Upper lobe of left lung (tissue), 6 donors: ENCODE measurements around the gene ITIH5. TPM values are rescaled to one million over a fixed set of nuclear protein-coding genes. Genes with fewer than 3 reads are reported as not detected.

Experiments used
- ATAC-seq, 2 donors: fragments of 200-7000 bp; cut with Tn5 transposase; one replicate each; pipeline ENCODE4 v1.9.1; 2022; ENCODE audit warnings: mild to moderate bottlenecking in 2 of 2, moderate library complexity in 2 of 2; ENCODE audit not compliant: low FRiP score in 2 of 2
- DNase-seq, 2 donors: peaks; one replicate each; pipeline ENCODE4 v3.0.0-alpha.2; 2019 to 2020
- H3K27ac ChIP-seq, 4 donors: fragments of 200-600 bp; sonication (generic); one replicate each; pipeline ENCODE4 v1.5.1; 2016 to 2019
- H3K27me3 ChIP-seq, 4 donors: fragments of 200-600 bp; sonication (generic); one replicate each; pipeline ENCODE4 v1.5.1; 2017 to 2019
- H3K36me3 ChIP-seq, 4 donors: fragments of 200-600 bp; sonication (generic); one replicate each; pipeline ENCODE4 v1.5.1; 2016 to 2019
- H3K4me1 ChIP-seq, 4 donors: fragments of 200-600 bp; sonication (generic); one replicate each; pipeline ENCODE4 v1.5.1; 2018 to 2019
- H3K4me3 ChIP-seq, 4 donors: fragments of 200-600 bp; sonication (generic); one replicate each; pipeline ENCODE4 v1.5.1; 2017 to 2019; ENCODE audit warnings: mild to moderate bottlenecking in 2 of 4, moderate library complexity in 1 of 4
- H3K9me3 ChIP-seq, 4 donors: fragments of 200-600 bp; sonication (generic); one replicate each; pipeline ENCODE4 v1.5.1; 2018 to 2019
- EP300 ChIP-seq, 4 donors: sonication (generic); formaldehyde crosslinking; IDR thresholded peaks; one replicate each; pipeline ENCODE4 v1.5.1; 2017; ENCODE audit warnings: antibody characterized with exemption in 4 of 4, control low read depth in 2 of 4
- POLR2A ChIP-seq, 4 donors: fragments of 450-650 bp; IDR thresholded peaks; one replicate each; pipeline ENCODE4 v1.5.1; 2016 to 2017; ENCODE audit warnings: antibody characterized with exemption in 4 of 4, mild to moderate bottlenecking in 2 of 4
- POLR2AphosphoS5 ChIP-seq, 2 donors: sonication (generic); formaldehyde crosslinking; IDR thresholded peaks; one replicate each; pipeline ENCODE4 v1.5.1; 2017; ENCODE audit warnings: antibody characterized with exemption in 2 of 2
- WGBS, 2 donors: methylation state at CpG; one replicate each; pipeline ENCODE4 v1.1.5; 2017 to 2018; 5-methylcytosine and 5-hydroxymethylcytosine counted together
- total RNA-seq, 6 donors: library from RNA; depleted of rRNA in 4 of 6; stranded (reverse); fragments of >200 nt in 4 of 6; gene quantifications; one replicate each; pipeline versions ENCODE4 v1.1.0 to v1.2.1, GENCODE V29; 2016 to 2021
- TF ChIP-seq, protein P1 (sequence below), 6 experiments: fragments of 450-650 bp in 4 of 6; fragments of 200-600 bp in 2 of 6; sonication (generic) in 2 of 6; IDR thresholded peaks; one replicate each; pipeline ENCODE4 v1.5.1; 2016 to 2019; ENCODE audit warnings: antibody characterized with exemption in 6 of 6
- donor health status: DM: no; HTN: no; CAD: no; lungs with moderate emphysema.
- donor health status: DM: no; HTN: yes; CAD: no; lungs with severe emphysema.

The ITIH5 gene
- total RNA-seq, 6 donors from 2014 or later, result 9.7 to 21.0 (median 11.6) TPM

DNA sequence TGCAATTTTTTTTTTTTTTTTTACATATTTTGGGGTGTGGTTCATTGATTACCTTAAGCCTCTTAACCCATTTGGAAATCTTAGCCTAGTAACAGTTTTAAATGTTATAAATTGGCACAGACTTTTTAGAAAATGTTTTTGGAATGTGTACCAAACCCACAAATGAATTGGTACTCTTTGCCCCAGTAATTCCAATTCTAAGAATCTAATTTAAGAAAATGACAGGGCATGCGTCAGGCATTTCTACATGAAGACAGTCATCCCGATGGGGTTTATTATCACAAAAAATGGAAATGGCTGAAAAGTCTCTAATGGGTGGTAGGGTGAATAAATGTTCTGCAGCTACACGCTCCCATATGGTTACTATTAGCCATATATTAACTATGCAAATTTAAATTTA, 54.9 kb downstream of the ITIH5 start:
- 91 to 99% methylated on average over 3 of the region's 3 CpGs for WGBS, 2 donors
- DNase-seq (no peak), ATAC-seq (no peak)
- Histone ChIP-seq H3K4me3 (no peak overlapping the region), H3K27me3 (no peaks in the 10 kb centered on the region), H3K36me3 (no peaks in the 10 kb centered on the region), H3K4me1 (no peaks in the 10 kb centered on the region), H3K9me3 (no peaks in the 10 kb centered on the region), H3K27ac (no peak overlapping the region)
- TF ChIP-seq EP300 (IDR thresholded peaks at IDR 0.05), result no peak
- TF ChIP-seq POLR2AphosphoS5 (IDR thresholded peaks at IDR 0.05), result no peak
- TF ChIP-seq, protein P1, sequence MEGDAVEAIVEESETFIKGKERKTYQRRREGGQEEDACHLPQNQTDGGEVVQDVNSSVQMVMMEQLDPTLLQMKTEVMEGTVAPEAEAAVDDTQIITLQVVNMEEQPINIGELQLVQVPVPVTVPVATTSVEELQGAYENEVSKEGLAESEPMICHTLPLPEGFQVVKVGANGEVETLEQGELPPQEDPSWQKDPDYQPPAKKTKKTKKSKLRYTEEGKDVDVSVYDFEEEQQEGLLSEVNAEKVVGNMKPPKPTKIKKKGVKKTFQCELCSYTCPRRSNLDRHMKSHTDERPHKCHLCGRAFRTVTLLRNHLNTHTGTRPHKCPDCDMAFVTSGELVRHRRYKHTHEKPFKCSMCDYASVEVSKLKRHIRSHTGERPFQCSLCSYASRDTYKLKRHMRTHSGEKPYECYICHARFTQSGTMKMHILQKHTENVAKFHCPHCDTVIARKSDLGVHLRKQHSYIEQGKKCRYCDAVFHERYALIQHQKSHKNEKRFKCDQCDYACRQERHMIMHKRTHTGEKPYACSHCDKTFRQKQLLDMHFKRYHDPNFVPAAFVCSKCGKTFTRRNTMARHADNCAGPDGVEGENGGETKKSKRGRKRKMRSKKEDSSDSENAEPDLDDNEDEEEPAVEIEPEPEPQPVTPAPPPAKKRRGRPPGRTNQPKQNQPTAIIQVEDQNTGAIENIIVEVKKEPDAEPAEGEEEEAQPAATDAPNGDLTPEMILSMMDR (IDR thresholded peaks at IDR 0.05), result no peak
- no peak for TF ChIP-seq POLR2A (IDR thresholded peaks at IDR 0.05)

DNA sequence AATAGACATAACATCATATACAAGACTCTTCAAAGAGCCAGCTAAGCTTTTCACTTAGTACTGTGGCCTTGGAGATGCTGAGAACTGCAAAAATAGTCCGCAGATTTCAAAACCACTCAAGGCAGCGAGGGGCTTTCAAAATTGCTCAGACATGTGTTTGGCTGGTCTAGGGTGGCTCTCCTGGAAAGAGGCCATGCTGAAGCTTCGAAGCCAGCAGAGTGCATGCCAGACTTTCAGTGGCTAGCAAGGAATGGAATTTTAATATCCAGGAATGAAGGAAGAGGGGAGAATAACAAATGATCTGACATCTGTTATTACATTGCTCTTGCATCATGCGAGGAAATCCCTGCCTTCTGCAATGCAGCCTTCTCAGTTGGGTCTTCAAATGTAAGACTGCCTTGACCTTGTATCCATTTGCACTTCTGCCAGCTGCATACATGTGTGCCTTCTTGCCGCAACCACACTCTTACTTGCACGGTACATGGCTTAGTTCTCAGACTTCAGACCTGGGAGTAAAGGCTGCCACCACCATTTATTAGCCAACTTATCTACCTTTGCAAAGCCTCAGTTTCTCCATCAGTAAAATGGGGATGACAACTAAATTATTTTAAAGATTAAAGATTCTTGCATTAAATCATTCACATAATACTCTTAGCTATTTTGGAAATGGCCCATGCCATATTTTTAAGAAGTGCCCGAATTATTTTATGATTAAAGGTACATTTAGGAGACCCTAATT, 55.9 kb downstream of the ITIH5 start:
- H3K27me3 ChIP-seq, result no peaks in the 10 kb centered on the region
- H3K27ac ChIP-seq, result no peak overlapping the region
- no peak overlapping the region for H3K4me3 ChIP-seq
- peak in 1 of 2 donors; percentile 60 for TF ChIP-seq POLR2AphosphoS5 (IDR thresholded peaks at IDR 0.05)
- TF ChIP-seq, protein P1 (IDR thresholded peaks at IDR 0.05), result no peak
- TF ChIP-seq POLR2A (IDR thresholded peaks at IDR 0.05), result no peak
- TF ChIP-seq EP300 (IDR thresholded peaks at IDR 0.05), result peak in 1 of 4 donors; percentile 6
- no peaks in the 10 kb centered on the region for H3K4me1 ChIP-seq
- no peaks in the 10 kb centered on the region for H3K36me3 ChIP-seq
- 68 to 75% methylated on average over 7 of the region's 7 CpGs for WGBS, 2 donors
- ATAC-seq (peak; percentile 45 to 83), DNase-seq (no peak)
- H3K9me3 ChIP-seq, result no peaks in the 10 kb centered on the region

DNA sequence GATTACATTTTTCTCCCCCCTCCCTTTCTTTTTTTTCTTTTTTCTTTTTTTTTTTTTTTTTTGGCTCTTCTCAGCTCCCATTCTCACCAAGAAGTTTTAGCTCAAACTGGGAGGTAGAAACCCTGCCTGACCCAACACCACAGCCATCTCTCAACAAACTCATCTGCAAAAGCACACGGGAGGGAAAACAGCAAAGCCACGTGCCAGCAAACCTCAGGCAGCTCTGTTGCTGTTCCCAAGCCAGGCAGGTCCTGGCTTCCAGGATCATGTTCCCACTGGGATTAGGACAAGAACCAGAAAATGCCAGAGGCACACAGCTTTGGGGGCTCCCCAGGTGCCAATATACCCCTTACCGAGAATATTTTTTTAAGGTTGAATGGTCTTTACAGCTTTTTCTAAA, 56.7 kb downstream of the ITIH5 start:
- no peak overlapping the region for H3K4me3 ChIP-seq
- no peaks in the 10 kb centered on the region for H3K9me3 ChIP-seq
- 48 to 71% methylated on average over 3 of the region's 3 CpGs for whole genome bisulfite sequencing, 2 donors
- ATAC-seq (no peak), DNase-seq (no peak)
- H3K27ac ChIP-seq, result no peak overlapping the region
- TF ChIP-seq EP300 (IDR thresholded peaks at IDR 0.05) (no peak), POLR2A (IDR thresholded peaks at IDR 0.05) (no peak), POLR2AphosphoS5 (IDR thresholded peaks at IDR 0.05) (no peak)
- TF ChIP-seq, protein P1 (IDR thresholded peaks at IDR 0.05), result no peak
- H3K4me1 ChIP-seq, result peaks cover 0 to 3% (median 0%) of the 10 kb centered on the region in 4 donors
- no peaks in the 10 kb centered on the region for H3K27me3 ChIP-seq
- no peaks in the 10 kb centered on the region for H3K36me3 ChIP-seq

DNA sequence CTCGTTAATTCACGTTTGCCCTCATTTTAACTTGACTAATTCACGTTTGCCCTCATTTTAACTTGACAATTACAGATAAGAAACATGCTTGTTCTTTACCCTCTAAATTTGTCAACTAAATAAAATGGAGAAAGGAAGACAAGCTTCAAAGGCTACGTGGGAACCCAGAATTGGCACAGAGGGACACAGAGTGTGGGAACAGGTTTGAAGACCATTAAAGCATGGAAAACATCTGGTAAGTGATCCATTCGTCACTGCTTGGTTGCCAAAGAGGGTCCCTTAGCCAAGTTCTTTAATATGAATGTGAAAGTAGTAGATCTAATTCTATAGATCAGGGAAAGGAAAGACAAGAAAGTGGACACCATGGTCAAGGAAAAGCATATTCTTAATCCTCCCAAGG, 57.2 kb downstream of the ITIH5 start:
- no peaks in the 10 kb centered on the region for H3K36me3 ChIP-seq
- H3K9me3 ChIP-seq, result no peaks in the 10 kb centered on the region
- TF ChIP-seq, protein P1 (IDR thresholded peaks at IDR 0.05), result no peak
- TF ChIP-seq EP300 (IDR thresholded peaks at IDR 0.05) (no peak), POLR2A (IDR thresholded peaks at IDR 0.05) (no peak), POLR2AphosphoS5 (IDR thresholded peaks at IDR 0.05) (no peak)
- H3K4me3 ChIP-seq, result no peak overlapping the region
- no peak overlapping the region for H3K27ac ChIP-seq
- no peak for ATAC-seq
- no peak for DNase-seq
- peaks cover 0 to 3% (median 0%) of the 10 kb centered on the region in 4 donors for H3K4me1 ChIP-seq
- WGBS, 2 donors, result 70 to 76% methylated on average over 5 of the region's 5 CpGs
- H3K27me3 ChIP-seq, result no peaks in the 10 kb centered on the region

DNA sequence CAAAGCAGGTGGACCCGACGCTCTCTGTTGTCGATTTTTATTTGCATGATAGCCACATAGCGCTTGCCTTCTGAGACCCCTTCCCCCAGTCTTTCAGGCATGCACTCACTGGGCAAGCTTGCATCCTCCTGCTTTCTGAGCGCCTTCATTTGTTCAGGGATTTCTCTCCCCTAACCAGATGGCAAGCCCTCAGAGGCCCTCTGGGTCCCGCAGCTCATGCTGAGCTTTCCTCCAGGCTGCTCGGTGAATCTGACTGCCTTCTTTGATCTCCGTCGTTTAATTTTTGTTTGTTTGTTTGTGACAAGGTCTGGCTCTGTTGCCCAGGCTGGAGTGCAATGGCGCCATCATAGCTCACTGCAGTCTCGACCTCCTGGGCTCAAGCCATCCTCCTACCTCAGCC, 58.8 kb downstream of the ITIH5 start:
- 82 to 89% methylated on average over 11 of the region's 11 CpGs for WGBS, 2 donors
- TF ChIP-seq POLR2A (IDR thresholded peaks at IDR 0.05) (no peak), POLR2AphosphoS5 (IDR thresholded peaks at IDR 0.05) (no peak), EP300 (IDR thresholded peaks at IDR 0.05) (no peak)
- TF ChIP-seq, protein P1 (IDR thresholded peaks at IDR 0.05), result no peak

More for the DNA sequence above, 58.8 kb downstream of the ITIH5 start:
- DNase-seq (no peak), ATAC-seq (no peak)
- H3K4me3 ChIP-seq, result no peak overlapping the region
- H3K36me3 ChIP-seq, result no peaks in the 10 kb centered on the region
- H3K27ac ChIP-seq, result no peak overlapping the region
- H3K4me1 ChIP-seq, result peaks cover 0 to 3% (median 0%) of the 10 kb centered on the region in 4 donors
- no peaks in the 10 kb centered on the region for H3K27me3 ChIP-seq
- H3K9me3 ChIP-seq, result no peaks in the 10 kb centered on the region
